Stromal cell of bone marrow (primary cell): Measurements from ENCODE around the gene UBL4A.

Experiments
- DNase-seq: peaks from one replicate; pipeline ENCODE4 v3.0.0-alpha.2; 2012; ENCODE audit warnings: low read depth

UBL4A gene

DNA sequence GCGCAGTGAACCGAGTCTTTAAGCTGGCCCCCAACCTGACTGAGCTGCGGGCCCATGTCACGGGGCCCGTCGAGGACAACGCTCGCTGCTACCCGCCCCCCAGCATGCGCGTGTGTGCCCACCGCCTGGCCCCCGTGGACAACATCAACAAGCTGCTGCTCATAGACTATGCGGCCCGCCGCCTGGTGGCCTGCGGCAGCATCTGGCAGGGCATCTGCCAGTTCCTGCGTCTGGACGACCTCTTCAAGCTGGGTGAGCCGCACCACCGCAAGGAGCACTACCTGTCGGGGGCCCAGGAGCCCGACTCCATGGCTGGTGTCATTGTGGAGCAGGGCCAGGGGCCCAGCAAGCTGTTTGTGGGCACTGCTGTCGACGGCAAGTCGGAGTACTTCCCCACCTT is 26.1 kb downstream of the UBL4A start:
- no peak for DNase-seq

DNA sequence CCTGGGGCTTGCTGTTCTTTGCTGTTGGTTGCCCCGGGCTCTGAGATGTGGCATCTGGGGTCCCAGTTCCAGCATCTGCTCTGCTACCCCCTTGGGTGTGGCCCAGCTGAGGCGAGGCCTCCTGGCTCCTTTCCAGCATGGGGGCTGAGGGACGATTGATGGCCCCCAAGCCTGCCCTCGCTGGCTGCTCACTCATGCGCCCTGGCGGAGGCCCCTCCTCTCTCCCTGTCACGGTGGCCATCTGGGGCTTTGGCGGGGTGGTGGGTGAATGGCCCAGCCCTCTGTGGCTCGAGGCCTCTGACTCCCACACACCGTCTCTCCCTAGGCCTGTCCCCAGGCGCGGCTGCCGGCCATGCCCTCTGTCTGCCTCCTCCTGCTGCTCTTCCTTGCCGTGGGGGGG is 26.6 kb downstream of the UBL4A start:
- DNase-seq: no peak

DNA sequence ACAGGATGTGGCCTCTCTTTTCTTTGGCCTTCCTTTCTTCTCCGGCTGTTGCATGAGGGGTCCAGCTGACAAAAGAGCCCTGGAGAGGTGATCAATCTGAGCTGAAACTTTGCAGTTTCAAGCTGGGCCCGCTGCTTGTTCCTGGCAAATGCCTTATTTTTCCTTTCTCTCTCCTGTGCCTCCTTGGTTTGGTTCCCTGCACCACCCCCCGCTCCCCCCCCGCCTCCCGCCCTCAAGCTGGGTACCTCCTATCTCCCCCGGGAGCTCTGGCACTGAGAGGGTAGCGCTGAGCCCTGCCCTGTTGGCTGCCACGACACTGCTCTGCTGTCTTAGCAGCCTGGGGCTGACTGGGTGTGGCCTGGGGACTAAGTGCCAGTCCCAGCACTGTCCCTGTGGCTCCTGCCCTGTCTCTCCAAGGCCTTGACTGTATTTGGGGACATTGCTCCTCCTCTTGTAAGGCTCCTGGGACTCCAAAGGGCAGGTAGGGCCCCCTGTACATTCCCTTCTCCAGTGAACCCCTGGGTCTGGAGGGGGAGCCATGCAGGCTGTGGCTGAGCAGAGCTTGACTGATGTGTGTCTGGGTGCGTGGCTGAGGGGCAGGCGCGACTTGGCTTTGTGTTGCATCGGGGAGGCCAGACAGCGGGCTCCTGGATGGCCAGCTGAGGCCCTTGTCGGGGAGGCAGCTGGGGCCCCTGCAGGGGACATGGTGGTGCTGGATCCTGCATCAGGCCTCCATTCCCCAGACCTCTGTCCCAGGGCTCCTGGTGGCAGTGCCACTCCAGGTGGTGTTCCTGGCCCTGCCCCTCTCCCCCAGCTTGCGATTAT is 27.2 kb downstream of the UBL4A start:
- no peak for DNase-seq

DNA sequence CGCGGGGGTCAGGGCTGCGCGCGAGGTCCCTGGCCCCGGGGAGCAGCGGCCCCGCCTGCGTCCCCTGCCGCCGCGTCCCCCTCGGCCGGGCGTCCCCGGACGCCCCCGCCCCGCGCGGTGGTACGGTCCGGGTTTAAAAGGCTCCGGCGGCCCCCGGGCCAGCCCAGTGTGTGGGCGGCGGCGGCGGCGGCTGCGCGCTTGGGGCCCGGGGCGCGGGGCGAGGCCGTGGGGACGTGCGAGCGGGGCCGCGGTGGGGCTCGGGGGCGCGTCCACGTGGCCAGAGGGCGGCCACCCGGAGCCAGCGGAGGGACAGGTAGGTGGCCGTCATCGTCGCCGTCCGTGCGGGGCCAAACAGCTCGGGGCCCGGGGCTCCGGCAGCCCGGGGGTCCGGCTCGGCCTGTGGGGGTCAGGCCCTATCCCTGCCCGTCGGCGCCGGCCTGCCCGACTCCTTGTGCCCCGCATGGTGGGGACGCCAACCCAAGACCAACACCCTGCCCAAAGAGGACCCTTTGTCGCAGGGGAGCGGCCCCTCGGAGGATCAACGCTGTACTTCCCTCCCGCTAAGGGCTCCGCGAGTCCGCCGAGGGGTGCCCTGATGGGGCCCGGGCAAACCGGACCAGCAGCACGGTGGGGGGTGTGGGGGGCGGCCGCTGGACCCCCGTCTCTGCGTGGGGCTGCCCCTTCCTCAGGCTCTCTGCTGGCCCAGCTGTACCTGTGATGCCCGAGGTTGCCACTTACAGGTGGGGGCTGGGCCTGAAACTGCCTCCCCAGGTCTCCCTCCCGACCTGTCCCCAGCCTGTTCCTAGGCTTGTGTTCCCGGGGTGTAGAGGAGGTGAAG is 28.1 kb downstream of the UBL4A start, which contains the start of gene PLXNA3:
PLXNA3 (plus strand) TSS at position 166 of the 838 bp plus-strand sequence. CDS start 1,903 bp downstream, outside the sequence.
- no peak for DNase-seq

DNA sequence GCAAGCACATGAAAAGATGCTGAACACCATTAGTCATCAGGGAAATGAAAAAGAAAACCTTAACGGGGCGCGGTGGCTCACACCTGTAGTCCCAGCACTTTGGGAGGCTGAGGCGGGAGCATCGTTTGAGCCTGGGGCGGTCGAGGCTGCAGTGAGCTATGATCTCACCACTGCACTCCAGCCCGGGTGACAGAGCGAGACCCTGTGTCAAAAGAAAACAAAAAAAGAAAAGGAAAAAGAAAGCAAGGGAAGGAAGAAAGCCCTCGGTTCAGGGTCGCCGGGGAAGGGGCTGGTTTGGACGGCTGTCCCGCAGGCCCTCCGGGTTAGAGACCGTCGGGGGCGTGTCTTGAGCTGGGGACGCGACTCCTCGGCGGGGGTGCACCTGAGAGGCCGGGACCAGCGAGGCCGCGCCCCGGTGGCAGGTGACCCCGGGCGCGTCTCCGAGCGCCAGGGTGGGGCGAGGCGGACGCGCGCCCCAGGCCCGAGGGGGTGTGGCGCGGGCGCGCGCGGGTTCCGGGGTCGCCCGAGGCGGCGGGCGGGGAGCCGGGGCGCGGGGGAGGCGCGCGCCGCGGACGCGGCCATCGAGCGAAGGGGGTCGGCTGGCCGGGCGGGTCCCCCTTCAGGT is 28.8 kb downstream of the UBL4A start:
- no peak for DNase-seq

DNA sequence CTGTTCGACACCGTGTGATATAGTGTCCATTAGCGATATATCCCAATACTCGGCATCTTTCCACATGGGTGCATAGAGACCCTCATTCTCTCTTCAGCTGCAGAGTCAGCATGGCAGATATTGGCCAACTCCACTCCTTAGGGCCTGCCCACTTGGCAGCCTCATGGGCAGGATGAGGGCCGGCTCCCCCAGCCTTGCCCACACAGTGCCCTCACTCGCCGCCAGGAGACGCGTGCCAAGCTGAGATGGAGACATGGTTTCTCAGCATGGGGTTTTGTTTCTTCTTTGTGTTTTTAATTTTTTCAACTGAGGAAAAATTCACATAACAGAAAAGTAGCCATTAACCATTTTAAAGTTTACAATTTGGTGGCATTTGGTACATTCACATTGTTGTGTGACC is 33.6 kb downstream of the UBL4A start:
- DNase-seq: no peak

DNA sequence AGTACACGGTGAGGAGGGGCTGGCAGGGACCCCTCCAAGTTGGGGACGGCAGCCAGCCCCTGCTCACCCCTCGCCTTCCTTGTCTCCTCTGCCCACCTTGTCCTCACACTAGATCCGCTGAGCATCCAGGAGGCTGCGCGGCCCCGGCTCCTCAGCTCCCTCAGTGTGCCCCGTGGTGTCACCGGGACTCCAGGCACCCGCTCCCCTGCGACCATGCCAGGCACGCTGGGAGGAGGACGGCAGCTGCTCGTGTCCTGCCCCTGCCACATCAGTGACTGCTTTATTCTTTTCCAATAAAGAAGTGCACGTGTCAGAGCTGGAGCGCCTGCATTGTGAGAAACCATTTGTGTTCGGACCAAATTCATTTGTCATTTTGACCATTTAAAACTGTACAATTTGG is 36.1 kb downstream of the UBL4A start:
- DNase-seq: no peak

DNA sequence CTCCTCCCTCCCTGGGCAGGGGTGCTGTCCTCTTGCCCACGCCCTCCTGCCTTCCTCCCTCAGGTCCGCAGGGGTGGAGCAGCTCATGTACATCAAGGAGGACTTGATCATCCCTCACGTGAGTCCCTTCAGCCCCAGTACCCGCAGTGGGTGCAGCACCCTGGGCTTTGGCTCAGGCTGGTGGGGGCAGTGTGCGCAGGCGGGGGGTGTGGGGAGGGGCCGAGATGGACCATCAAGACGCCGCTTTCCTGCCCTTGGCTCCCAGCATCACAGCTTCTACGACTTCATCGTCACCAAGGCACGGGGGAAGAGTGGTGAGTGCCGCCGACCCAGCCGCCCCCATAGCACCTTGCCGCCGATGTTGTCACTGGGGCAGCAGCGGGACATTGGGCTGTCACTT is 36.8 kb downstream of the UBL4A start:
- no peak for DNase-seq

DNA sequence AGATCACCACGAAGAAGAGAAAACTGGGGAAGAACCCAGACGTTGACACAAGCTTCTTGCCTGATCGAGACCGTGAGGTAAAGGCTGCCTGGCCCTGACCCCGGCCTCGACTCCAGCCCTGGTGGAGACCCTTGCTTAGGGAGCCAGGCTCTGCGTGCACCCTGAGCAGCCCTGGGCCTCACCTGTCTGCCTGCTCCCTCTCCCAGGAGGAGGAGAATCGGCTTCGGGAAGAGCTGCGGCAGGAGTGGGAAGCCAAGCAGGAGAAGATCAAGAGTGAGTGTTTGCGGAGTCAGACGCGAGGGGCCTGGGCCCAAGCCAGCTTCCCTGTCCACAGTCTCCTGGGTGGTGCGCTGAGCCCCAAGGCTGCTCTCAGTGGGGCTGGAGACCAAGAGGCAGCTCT is 37.9 kb downstream of the UBL4A start:
- DNase-seq: no peak

DNA sequence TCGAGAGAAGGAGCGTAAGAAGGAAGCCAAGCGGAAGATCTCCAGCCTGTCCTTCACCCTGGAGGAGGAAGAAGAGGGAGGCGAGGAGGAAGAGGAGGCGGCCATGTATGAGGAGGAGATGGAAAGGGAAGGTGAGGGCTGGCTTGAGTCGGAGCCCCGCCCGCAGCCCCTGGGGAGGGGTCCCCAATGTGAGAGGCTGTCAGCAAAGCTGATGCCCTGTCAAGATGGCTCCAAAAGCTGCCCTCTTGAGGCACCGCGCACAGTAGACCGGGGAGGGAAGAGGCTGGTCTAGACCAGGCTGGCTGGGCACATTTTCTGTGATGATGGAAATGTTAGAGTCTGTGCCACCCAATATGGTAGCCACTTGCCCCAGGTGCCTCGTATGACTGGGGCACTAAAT is 40.0 kb downstream of the UBL4A start:
- DNase-seq: no peak

DNA sequence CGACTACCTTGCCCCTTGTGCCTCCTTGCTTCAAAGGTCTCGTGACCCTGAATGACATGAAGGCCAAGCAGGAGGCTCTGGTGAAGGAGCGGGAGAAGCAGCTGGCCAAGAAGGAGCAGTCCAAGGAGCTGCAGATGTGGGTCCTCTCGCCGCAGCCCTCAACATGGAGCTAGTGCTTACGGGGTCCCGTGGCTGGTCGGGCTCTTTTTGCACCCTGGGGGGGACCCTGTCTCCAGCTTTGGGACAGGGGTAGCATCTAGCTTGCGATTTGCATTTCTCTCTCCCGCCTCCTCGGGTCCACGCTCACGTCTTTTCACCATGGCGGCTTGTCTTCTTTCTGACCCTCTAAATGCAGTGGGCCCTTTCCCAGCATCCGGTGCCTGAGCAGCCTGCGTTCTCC is 40.6 kb downstream of the UBL4A start:
- DNase-seq: no peak

DNA sequence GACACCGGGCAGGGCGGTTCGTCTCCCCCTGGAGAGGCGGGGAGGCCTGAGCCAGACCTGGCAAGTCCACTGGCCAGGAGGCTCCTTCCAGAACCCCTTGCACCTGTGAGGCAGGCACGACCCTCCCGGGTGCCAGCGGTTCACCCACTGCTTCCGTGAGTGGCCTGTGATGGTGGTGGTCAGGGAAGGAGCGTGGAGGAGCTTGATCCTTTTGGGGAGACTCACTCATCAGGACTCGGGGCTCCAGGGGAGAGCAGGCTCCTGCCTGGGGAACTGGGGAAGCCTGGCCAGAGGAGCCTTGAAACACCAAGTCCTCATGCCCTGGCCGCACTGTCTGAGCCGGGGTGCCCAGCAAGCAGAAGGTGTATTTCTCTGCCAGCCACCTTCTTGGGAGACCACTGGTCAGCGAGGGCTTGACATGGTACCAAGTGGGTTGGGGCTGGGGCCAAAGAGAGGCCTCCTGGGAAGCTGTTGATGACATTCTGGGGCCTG is 41.6 kb downstream of the UBL4A start:
- no peak for DNase-seq

DNA sequence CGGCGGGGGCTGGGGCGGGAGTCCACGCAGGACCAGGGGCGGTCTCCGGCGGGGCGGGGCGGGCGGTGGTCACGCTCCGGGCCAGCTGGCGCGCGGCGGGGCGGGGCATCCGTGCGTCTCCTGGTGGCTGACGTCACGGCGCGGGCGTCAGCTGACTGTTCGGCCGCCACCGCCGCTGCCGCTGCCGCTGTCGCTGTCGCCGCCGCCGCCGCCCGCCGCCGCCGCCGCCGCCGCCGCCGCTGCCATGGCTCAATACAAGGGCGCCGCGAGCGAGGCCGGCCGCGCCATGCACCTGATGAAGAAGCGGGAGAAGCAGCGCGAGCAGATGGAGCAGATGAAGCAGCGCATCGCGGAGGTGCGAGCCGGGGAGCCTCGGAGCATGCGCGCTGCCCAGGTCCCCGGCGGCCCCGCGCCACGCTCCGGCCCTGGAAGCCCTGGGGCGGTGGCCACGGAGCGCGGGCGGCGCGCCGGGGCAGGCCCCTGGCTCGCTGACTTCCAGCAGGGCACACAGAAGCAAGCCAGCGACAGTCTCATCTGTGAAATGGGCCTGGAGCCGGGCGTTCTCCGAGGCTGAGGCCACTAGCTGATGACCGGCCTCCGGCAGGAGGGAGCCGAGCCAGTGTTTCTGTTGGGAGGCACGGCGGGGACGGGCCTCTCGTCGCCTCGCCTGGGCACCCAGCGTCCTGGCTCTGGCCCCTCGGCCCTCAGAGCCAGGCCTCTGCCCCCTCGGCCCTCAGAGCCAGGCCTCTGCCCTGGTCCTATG is 42.2 kb downstream of the UBL4A start, which contains the start of gene FAM50A:
FAM50A (plus strand) TSS at position 150 of the 763 bp plus-strand sequence; CDS start at position 245, 95 bp downstream.
- DNase-seq: peak; percentile 39

DNA sequence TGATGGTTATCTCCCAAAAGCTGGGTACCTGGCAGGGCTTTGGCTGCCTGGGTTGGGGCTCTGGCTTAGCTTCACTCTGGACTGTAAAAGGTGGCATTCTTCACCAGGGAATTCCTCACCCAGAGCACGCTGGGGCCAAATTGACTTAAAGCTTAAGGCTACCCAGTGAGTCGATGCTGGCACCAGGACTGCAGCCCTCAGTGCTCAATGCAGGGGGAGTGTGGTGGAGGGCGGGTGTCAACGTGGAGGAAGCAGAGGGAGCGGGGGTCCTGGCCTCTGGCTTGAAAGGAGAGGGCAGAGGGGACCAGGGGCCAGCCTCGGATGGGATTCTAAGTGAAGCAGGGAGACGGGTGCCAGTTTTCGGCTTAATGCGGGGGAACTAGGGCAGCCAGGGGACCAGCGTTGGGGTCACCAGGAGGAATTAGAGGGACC is 42.9 kb downstream of the UBL4A start:
- DNase-seq: no peak

DNA sequence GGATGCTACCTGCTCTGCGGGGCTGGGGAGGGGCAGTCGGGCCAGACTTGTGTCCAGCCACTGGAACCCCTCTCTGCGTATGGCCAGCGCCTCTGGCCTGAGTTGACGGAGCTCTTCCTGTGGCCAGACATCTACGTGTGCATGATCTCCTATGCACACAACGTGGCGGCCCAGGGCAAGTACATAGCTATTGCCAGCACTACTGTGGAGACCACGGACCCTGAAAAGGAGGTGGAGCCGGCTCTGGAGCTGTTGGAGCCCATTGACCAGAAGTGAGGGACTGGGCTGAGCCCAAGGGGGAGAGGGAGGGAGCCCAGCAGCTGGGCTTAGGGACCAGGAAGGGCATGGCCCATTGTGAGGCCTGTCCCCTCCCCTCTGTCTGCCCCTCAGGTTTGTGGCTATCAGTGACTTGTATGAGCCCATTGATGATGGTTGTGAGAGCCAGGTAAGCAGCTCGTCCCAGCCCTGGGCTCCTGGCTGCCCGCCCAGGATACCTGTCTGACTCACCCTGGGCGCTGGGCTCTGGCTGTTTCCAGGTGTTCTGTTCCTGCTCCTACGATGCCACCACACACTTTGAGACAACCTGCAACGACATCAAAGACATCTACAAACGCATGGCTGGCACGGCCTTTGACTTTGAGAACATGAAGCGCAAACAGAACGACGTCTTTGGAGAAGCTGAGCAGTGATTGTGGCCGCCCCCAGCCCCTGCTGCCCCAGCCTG is 44.3 kb downstream of the UBL4A start:
- DNase-seq: no peak

DNA sequence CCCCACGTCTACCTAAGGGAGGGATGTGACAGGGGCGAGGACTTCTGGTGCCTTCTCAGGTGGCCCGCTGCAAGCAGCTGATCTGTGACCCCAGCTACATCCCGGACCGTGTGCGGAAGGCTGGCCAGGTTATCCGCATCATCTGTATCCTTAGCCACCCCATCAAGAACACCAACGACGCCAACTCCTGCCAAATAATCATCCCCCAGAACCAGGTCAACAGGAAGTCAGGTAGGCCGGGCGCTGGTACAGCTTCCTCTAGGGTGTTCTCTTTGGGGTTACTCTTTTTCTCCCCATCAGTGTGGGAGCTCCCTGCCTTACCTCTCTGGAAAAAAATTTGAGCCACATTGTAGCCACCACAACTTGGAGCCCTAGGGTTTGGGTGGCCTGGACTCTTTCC is 44.9 kb downstream of the UBL4A start:
- DNase-seq: no peak

DNA sequence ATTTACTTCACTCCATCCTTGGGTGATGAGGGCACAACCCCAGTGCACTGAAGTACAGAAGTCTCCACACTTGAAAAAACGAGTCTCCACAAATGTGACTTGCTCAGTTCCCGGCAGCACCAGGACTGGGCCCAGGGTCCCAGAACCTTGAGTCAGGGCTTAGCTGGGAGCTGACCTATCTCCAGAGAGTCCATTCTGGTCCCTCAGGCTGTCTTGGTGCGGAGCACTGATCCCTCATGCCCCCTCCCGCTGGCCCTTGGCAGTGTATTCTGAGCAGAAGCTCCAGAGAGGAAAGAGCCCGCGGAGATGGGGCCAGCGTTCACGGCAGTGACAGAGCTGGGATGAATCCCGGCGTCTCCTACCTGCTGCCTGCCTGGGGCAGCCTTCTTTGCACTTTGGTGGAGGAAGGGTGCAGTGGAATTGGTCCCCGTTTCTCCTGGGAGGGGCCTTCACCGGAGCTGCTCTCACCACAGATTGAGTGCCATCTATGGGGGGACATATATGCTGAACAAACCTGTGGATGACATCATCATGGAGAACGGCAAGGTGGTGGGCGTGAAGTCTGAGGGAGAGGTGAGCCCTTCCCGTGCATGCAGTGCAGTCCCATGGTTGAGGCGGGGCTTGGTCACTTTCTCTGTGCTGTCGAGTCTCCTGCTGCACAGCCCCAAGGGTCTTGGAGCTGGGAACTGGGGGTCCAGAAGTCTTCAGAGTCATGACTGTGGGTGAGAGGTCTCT is 45.6 kb downstream of the UBL4A start:
- DNase-seq: no peak

DNA sequence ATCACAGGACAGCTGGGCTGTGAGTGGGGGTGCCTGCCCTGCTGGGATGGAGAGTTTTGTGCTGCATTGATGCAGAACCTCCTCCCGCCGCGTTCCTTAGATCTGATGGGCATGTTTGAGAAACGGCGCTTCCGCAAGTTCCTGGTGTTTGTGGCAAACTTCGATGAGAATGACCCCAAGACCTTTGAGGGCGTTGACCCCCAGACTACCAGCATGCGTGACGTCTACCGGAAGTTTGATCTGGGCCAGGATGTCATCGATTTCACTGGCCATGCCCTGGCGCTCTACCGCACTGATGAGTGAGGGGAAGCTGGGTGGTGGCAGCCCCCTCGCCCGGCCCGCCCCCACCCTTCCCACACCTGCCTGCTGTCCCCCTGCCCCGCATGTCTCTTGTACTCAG is 46.6 kb downstream of the UBL4A start:
- no peak for DNase-seq

DNA sequence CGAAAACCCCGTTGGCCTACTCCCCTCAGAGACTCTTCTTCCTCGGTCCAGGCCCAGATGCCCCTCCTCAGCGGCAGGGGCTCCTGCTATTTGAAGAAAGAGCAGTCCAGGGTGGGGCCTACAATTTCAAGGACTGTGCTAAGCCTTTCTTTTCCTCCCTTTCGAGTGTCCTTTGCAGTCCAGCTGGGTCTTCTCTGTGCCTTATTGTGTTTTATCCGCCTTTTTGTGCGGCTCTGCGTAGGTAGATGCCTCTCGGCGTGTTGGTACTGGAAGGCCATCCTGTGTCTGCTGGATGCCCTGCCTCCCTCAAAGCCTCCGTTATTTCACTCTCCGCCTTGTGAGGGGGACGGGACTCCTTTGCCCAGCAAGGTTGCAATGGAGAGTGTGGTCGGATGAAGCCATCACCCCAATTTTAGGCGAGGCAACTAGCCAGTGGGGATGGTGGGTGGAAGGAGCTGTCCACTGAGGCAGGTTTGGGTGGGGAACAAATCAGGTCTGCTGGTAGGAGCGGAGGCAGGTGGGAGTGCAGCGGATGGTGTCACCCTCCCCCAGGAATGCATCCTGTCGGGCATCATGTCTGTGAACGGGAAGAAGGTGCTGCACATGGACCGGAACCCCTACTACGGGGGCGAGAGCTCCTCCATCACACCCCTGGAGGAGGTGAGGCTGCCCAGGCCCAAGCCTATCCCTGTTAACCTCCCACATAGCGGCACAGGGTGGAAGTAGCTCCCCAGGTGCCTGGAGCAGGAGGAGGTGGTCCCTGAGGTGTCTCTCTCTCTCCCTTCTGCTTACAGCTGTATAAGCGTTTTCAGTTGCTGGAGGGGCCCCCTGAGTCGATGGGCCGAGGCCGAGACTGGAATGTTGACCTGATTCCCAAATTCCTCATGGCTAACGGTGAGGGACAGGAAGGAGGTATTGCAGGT is 48.2 kb downstream of the UBL4A start:
- no peak for DNase-seq
